ENCODE data around the gene PHKG1.
"Not testable (repeated sequence)": the region's sequence is repeated elsewhere in the genome, so short reads cannot be mapped to it uniquely, and the experiment has no call there.

PHKG1 gene

GRCh38 chr7:56033671-56034432, 58.9 kb downstream of the PHKG1 start:
- DNase-seq = peak; percentile 62

- not testable (repeated sequence) for DNase-seq
Observed at GRCh38 chr7:56032578-56032977, 60.2 kb downstream of the PHKG1 start.

GRCh38 chr7:56031556-56031955, 61.2 kb downstream of the PHKG1 start:
- not testable (repeated sequence) for DNase-seq

- no peak for DNase-seq
Observed at GRCh38 chr7:56030340-56030739, 62.4 kb downstream of the PHKG1 start.

Measured in SIG-M5 (cell line).